HEK293T (cell line): Measurements from ENCODE around the gene RANGAP1.

Experiments used
- BHLHE40 ChIP-seq: fragments of 450-650 bp; IDR thresholded peaks from 2 replicates; pipeline ENCODE4 v1.6.1; 2016; ENCODE audit warnings: mild to moderate bottlenecking, moderate library complexity, borderline replicate concordance
- CTBP1 ChIP-seq: fragments of 450-650 bp; IDR thresholded peaks from 2 replicates; pipeline ENCODE4 v1.6.1; 2016; ENCODE audit warnings: borderline replicate concordance
- FOXK2 ChIP-seq: fragments of 450-650 bp; IDR thresholded peaks from 2 replicates; pipeline ENCODE4 v1.6.1; 2016; ENCODE audit warnings: mild to moderate bottlenecking
- FOXM1 ChIP-seq: fragments of 450-650 bp; IDR thresholded peaks from 2 replicates; pipeline ENCODE4 v1.6.1; 2017; ENCODE audit warnings: mild to moderate bottlenecking, borderline replicate concordance
- L3MBTL2 ChIP-seq: fragments of 450-650 bp; conservative IDR thresholded peaks from 2 replicates; pipeline ENCODE4 v1.6.1; 2016; ENCODE audit warnings: mild to moderate bottlenecking
- LEF1 ChIP-seq: fragments of 450-650 bp; IDR thresholded peaks from 2 replicates; pipeline ENCODE4 v1.6.1; 2017; ENCODE audit warnings: mild to moderate bottlenecking, borderline replicate concordance
- SP1 ChIP-seq: fragments of 450-650 bp; IDR thresholded peaks from 2 replicates; pipeline ENCODE4 v1.6.1; 2017
- SUZ12 ChIP-seq: fragments of 450-650 bp; IDR thresholded peaks from 2 replicates; pipeline ENCODE4 v1.6.1; 2016; ENCODE audit warnings: mild to moderate bottlenecking
- TARDBP ChIP-seq: fragments of 450-650 bp; IDR thresholded peaks from 2 replicates; pipeline ENCODE4 v1.6.1; 2016
- ZNF384 ChIP-seq: fragments of 450-650 bp; IDR thresholded peaks from 2 replicates; pipeline ENCODE4 v1.6.1; 2016

- no peak for TF ChIP-seq FOXM1
- no peak for TF ChIP-seq LEF1
- no peak for TF ChIP-seq SUZ12
- no peak for TF ChIP-seq ZNF384
- TF ChIP-seq SP1, result no peak
- TF ChIP-seq CTBP1, result no peak
- no peak for TF ChIP-seq BHLHE40
- TF ChIP-seq FOXK2, result no peak
- no peak for TF ChIP-seq L3MBTL2
- no peak for TF ChIP-seq TARDBP
Measured at GRCh38 chr22:41206719-41207118, 79.3 kb downstream of the RANGAP1 start.
